PC-9 (cell line): Measurements from ENCODE around the gene CCDC85C. TPM values are rescaled to one million over a fixed set of nuclear protein-coding genes. Genes with fewer than 3 reads are reported as not detected.

ENCODE experiments used
- BruUV-seq: library from RNA; stranded (reverse); fragments of 400-500 nt; replicated peaks from 2 replicates; lab custom pipeline; 2021; lab: Mats Ljungman, UMichigan
- CTCF ChIA-PET: fragments of 300-600 bp; sonication (Branson Sonifier 250); formaldehyde crosslinking; loops from one replicate; lab custom pipeline; 2022; ENCODE audit warnings: antibody characterized with exemption; lab: Charles Lee
- POLR2A ChIA-PET: fragments of 300-600 bp; sonication (Branson Sonifier 250); formaldehyde crosslinking; loops from one replicate; lab custom pipeline; 2022; ENCODE audit warnings: antibody characterized with exemption; ENCODE audit not compliant: unreplicated experiment; lab: Charles Lee
- DNase-seq, 2 experiments: peaks; one replicate each; pipeline versions ENCODE4 v3.0.0 to v3.0.0-alpha.2; 2015 to 2022; ENCODE audit warnings: mixed read lengths in 1 of 2
- H2AFZ ChIP-seq: fragments of 200-600 bp; sonication (generic); 2 replicates; pipeline ENCODE4 v1.8.1; 2017; ENCODE audit warnings: antibody characterized with exemption
- H3F3A ChIP-seq: fragments of 200-600 bp; sonication (generic); 2 replicates; pipeline ENCODE4 v1.8.1; 2017; ENCODE audit warnings: antibody characterized with exemption, mild to moderate bottlenecking, low read depth; ENCODE audit not compliant: insufficient read depth
- H3K27ac ChIP-seq: fragments of 200-600 bp; sonication (generic); 2 replicates; pipeline ENCODE4 v1.6.1; 2016; ENCODE audit warnings: mixed run types
- H3K27me3 ChIP-seq: fragments of 200-600 bp; sonication (generic); 2 replicates; pipeline ENCODE4 v1.6.1; 2016; ENCODE audit warnings: low read depth, mixed run types; ENCODE audit not compliant: insufficient read depth
- H3K36me3 ChIP-seq: fragments of 200-600 bp; sonication (generic); 2 replicates; pipeline ENCODE4 v1.6.1; 2016; ENCODE audit warnings: low read depth, mixed run types
- H3K4me1 ChIP-seq: fragments of 200-600 bp; sonication (generic); replicated peaks from 2 replicates; pipeline ENCODE4 v1.6.1; 2016; ENCODE audit warnings: mixed run types; ENCODE audit not compliant: insufficient read depth
- H3K4me2 ChIP-seq: fragments of 200-600 bp; sonication (generic); 2 replicates; pipeline ENCODE4 v1.6.1; 2017; ENCODE audit warnings: mixed run types
- H3K4me3 ChIP-seq: fragments of 200-600 bp; sonication (generic); 2 replicates; pipeline ENCODE4 v1.6.1; 2016; ENCODE audit warnings: mixed run types
- H3K79me2 ChIP-seq: fragments of 200-600 bp; sonication (generic); 2 replicates; pipeline ENCODE4 v1.6.1; 2017; ENCODE audit warnings: low read depth, mixed run types
- H3K9me2 ChIP-seq: fragments of 200-600 bp; sonication (generic); 2 replicates; pipeline ENCODE4 v1.8.1; 2017; ENCODE audit warnings: mild to moderate bottlenecking; ENCODE audit not compliant: insufficient read depth
- H3K9me3 ChIP-seq: fragments of 200-600 bp; sonication (generic); 2 replicates; pipeline ENCODE4 v1.8.1; 2016; ENCODE audit warnings: low read depth; ENCODE audit not compliant: insufficient read depth
- H4K20me1 ChIP-seq: fragments of 200-600 bp; sonication (generic); 2 replicates; pipeline ENCODE4 v1.8.1; 2017; ENCODE audit not compliant: insufficient read depth
- CTCF ChIP-seq: fragments of 200-600 bp; sonication (generic); conservative IDR thresholded peaks from 2 replicates; pipeline ENCODE4 v1.6.1; 2017; ENCODE audit warnings: mixed run types, antibody characterized with exemption, mild to moderate bottlenecking, moderate library complexity
- EZH2 ChIP-seq: fragments of 200-600 bp; sonication (generic); IDR thresholded peaks from 2 replicates; pipeline ENCODE4 v1.8.0; 2017; ENCODE audit warnings: antibody characterized with exemption, low read depth
- intact Hi-C: fragments of 100-400 bp; cut with micrococcal nuclease; formaldehyde crosslinking; loops from one replicate; pipeline ENCODE4 v1.10.0; 2022; ENCODE audit not compliant: unreplicated experiment
- total RNA-seq: library from RNA; stranded (reverse); gene quantifications from 2 replicates; pipeline ENCODE4 v1.2.3, GENCODE V29; 2021

The CCDC85C gene
- total RNA-seq, 1 experiment from 2014 or later: 21.2 TPM

GRCh38 chr14:99636487-99636886, 32.5 kb upstream of the CCDC85C start:
- no peaks in the 10 kb centered on the region for H3K9me2 ChIP-seq
- BruUV-seq: no TSS peak
- no peaks in the 10 kb centered on the region for H3K4me1 ChIP-seq
- no peak overlapping the region for H2AFZ ChIP-seq
- H3K4me2 ChIP-seq: no peak overlapping the region
- no peak for DNase-seq
- H3F3A ChIP-seq: no peaks in the 10 kb centered on the region
- intact Hi-C loops: no loop called here
- no peak overlapping the region for H3K4me3 ChIP-seq
- no peaks in the 10 kb centered on the region for H3K79me2 ChIP-seq
- H3K27me3 ChIP-seq: no peaks in the 10 kb centered on the region
- H4K20me1 ChIP-seq: no peaks in the 10 kb centered on the region
- ChIA-PET CTCF (no interaction called here), POLR2A (no interaction called here)
- H3K27ac ChIP-seq: no peak overlapping the region
- H3K36me3 ChIP-seq: no peaks in the 10 kb centered on the region
- no peaks in the 10 kb centered on the region for H3K9me3 ChIP-seq
- TF ChIP-seq CTCF (no peak), EZH2 (no peak)

- Histone ChIP-seq H3K4me2 (no peak overlapping the region), H3K9me2 (no peaks in the 10 kb centered on the region), H4K20me1 (no peaks in the 10 kb centered on the region), H3K36me3 (no peaks in the 10 kb centered on the region), H3F3A (no peaks in the 10 kb centered on the region), H3K9me3 (no peaks in the 10 kb centered on the region), H2AFZ (no peak overlapping the region), H3K4me3 (no peak overlapping the region), H3K27ac (no peak overlapping the region), H3K4me1 (no peaks in the 10 kb centered on the region), H3K27me3 (no peaks in the 10 kb centered on the region), H3K79me2 (no peaks in the 10 kb centered on the region)
- DNase-seq: no peak
- POLR2A ChIA-PET: no interaction called here
- no TSS peak for BruUV-seq
- CTCF ChIA-PET: no interaction called here
- TF ChIP-seq EZH2 (no peak), CTCF (no peak)
- intact Hi-C loops: no loop called here
Measured at GRCh38 chr14:99635116-99635515, 31.1 kb upstream of the CCDC85C start.

- no peak for DNase-seq
- TF ChIP-seq CTCF: no peak
- no peak for TF ChIP-seq EZH2
- no peak overlapping the region for H3K4me3 ChIP-seq
- intact Hi-C loops: no loop called here
- H3K9me3 ChIP-seq: no peaks in the 10 kb centered on the region
- H3K36me3 ChIP-seq: no peaks in the 10 kb centered on the region
- no peaks in the 10 kb centered on the region for H3K27me3 ChIP-seq
- ChIA-PET CTCF (no interaction called here), POLR2A (no interaction called here)
- H3K27ac ChIP-seq: no peak overlapping the region
- H3K9me2 ChIP-seq: no peaks in the 10 kb centered on the region
- H2AFZ ChIP-seq: no peak overlapping the region
- H3K4me1 ChIP-seq: no peaks in the 10 kb centered on the region
- H4K20me1 ChIP-seq: no peaks in the 10 kb centered on the region
- H3F3A ChIP-seq: no peaks in the 10 kb centered on the region
- H3K4me2 ChIP-seq: no peak overlapping the region
- BruUV-seq: no TSS peak
- no peaks in the 10 kb centered on the region for H3K79me2 ChIP-seq
Measured at GRCh38 chr14:99634443-99634842, 30.4 kb upstream of the CCDC85C start.
